ENCODE measurements around the gene ATL2.

ATL2 gene

GRCh38 chr2:38336621-38337020 lies 40.5 kb downstream of the ATL2 start:
- Histone ChIP-seq H3K4me3 (ENCODE audit: low read depth, low read length) (no peak overlapping the region), H3K27ac (ENCODE audit: extremely low read depth, low read depth, low read length) (no peak overlapping the region), H3K36me3 (ENCODE audit: control insufficient read depth in 2 of 2, insufficient read depth in 1 of 2, low read length in 2 of 2) (peaks cover 43 to 49% of the 10 kb centered on the region in 2 experiments), H3K9me3 (ENCODE audit: control insufficient read depth, insufficient read depth, low read depth, low read length) (no peaks in the 10 kb centered on the region; the same call in 1 of the 2 replicates), H3K4me1 (ENCODE audit: control insufficient read depth, insufficient read depth, low read length) (no peaks in the 10 kb centered on the region)
- ChIA-PET POLR2A (no interaction called here), CTCF (interaction anchor here (0.6 kb wide), 1 partner anchor 21 kb away, joined by 4 read pairs; no protein-coding TSS in a partner anchor)
- TF ChIP-seq ZNF548 (tag by site-specific recombination; IDR thresholded peaks at IDR 0.05) (no peak), ZBTB1 (tag by site-specific recombination; IDR thresholded peaks at IDR 0.05) (no peak), INSM2 (tag by site-specific recombination; IDR thresholded peaks at IDR 0.05) (no peak), ZNF768 (tag by site-specific recombination; IDR thresholded peaks at IDR 0.05) (no peak), ZNF529 (tag by site-specific recombination; IDR thresholded peaks at IDR 0.05; ENCODE audit: insufficient replicate concordance) (no peak)
- TF ChIP-seq, protein P1, sequence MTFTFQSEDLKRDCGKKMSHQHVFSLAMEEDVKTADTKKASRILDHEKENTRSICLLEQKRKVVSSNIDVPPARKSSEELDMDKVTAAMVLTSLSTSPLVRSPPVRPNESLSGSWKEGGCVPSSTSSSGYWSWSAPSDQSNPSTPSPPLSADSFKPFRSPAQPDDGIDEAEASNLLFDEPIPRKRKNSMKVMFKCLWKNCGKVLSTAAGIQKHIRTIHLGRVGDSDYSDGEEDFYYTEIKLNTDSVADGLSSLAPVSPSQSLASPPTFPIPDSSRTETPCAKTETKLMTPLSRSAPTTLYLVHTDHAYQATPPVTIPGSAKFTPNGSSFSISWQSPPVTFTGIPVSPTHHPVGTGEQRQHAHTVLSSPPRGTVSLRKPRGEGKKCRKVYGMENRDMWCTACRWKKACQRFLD (tag by site-specific recombination; IDR thresholded peaks at IDR 0.05) = no peak
- TF ChIP-seq, protein P2, sequence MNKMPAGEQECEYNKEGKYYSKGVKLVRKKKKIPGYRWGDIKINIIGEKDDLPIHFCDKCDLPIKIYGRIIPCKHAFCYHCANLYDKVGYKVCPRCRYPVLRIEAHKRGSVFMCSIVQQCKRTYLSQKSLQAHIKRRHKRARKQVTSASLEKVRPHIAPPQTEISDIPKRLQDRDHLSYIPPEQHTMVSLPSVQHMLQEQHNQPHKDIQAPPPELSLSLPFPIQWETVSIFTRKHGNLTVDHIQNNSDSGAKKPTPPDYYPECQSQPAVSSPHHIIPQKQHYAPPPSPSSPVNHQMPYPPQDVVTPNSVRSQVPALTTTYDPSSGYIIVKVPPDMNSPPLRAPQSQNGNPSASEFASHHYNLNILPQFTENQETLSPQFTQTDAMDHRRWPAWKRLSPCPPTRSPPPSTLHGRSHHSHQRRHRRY (tag by site-specific recombination; IDR thresholded peaks at IDR 0.05) = no peak

DNA sequence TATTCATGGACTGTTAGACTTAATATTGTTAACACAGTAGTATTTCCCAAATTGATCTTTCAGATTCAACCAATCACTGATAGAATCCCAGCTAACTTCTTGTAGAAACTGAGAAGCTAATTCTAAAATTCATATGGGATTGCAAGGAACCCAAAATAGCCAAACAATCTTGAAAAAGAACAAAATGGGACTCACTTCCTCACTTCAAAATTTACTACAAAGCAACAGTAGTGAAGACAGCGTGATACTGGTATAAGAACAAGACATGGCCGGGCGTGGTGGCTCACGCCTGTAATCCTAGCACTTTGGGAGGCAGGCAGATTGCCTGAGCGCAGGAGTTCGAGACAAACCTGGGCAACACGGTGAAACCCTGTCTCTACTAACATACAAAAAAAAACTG lies 46.3 kb downstream of the ATL2 start:
- CTCF ChIA-PET = interaction anchor here (1.4 kb wide), 1 partner anchor 15 kb away, joined by 6 read pairs; no protein-coding TSS in a partner anchor
- H3K36me3 ChIP-seq (ENCODE audit: control insufficient read depth in 2 of 2, insufficient read depth in 1 of 2, low read length in 2 of 2) = peaks cover 10 to 21% of the 10 kb centered on the region in 2 experiments
- TF ChIP-seq, protein P3, sequence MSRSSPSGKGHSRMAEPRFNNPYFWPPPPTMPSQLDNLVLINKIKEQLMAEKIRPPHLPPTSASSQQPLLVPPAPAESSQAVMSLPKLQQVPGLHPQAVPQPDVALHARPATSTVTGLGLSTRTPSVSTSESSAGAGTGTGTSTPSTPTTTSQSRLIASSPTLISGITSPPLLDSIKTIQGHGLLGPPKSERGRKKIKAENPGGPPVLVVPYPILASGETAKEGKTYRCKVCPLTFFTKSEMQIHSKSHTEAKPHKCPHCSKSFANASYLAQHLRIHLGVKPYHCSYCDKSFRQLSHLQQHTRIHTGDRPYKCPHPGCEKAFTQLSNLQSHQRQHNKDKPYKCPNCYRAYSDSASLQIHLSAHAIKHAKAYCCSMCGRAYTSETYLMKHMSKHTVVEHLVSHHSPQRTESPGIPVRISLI (tag by site-specific recombination; IDR thresholded peaks at IDR 0.05) = no peak
- TF ChIP-seq PRDM1 (tag by site-specific recombination; IDR thresholded peaks at IDR 0.05) (no peak), ZBTB20 (tag by site-specific recombination; IDR thresholded peaks at IDR 0.05) (no peak)
- TF ChIP-seq, protein P4, sequence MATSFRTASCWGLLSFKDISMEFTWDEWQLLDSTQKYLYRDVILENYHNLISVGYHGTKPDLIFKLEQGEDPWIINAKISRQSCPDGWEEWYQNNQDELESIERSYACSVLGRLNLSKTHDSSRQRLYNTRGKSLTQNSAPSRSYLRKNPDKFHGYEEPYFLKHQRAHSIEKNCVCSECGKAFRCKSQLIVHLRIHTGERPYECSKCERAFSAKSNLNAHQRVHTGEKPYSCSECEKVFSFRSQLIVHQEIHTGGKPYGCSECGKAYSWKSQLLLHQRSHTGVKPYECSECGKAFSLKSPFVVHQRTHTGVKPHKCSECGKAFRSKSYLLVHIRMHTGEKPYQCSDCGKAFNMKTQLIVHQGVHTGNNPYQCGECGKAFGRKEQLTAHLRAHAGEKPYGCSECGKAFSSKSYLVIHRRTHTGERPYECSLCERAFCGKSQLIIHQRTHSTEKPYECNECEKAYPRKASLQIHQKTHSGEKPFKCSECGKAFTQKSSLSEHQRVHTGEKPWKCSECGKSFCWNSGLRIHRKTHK (tag by site-specific recombination; IDR thresholded peaks at IDR 0.05) = no peak
- H3K4me1 ChIP-seq (ENCODE audit: control insufficient read depth, insufficient read depth, low read length) = 0 out of 2 replicates have a peak, but pooled peaks cover 5% of the 10 kb centered on the region
- H3K4me3 ChIP-seq (ENCODE audit: low read depth, low read length) = no peak overlapping the region
- POLR2A ChIA-PET = no interaction called here
- no peaks in the 10 kb centered on the region for H3K9me3 ChIP-seq (ENCODE audit: control insufficient read depth, insufficient read depth, low read depth, low read length)
- H3K27ac ChIP-seq (ENCODE audit: extremely low read depth, low read depth, low read length) = no peak overlapping the region

- TF ChIP-seq, protein P5, sequence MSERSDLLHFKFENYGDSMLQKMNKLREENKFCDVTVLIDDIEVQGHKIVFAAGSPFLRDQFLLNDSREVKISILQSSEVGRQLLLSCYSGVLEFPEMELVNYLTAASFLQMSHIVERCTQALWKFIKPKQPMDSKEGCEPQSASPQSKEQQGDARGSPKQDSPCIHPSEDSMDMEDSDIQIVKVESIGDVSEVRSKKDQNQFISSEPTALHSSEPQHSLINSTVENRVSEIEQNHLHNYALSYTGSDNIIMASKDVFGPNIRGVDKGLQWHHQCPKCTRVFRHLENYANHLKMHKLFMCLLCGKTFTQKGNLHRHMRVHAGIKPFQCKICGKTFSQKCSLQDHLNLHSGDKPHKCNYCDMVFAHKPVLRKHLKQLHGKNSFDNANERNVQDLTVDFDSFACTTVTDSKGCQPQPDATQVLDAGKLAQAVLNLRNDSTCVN (tag by site-specific recombination; optimal IDR thresholded peaks at IDR 0.05) = no peak
- TF ChIP-seq ZNF132 (tag by site-specific recombination; IDR thresholded peaks at IDR 0.05; ENCODE audit: borderline replicate concordance) (no peak), ZNF791 (tag by site-specific recombination; IDR thresholded peaks at IDR 0.05) (no peak), ZNF274 (IDR thresholded peaks at IDR 0.05; ENCODE audit: low read length) (no peak), ZNF274 (tag by site-specific recombination; IDR thresholded peaks at IDR 0.05; ENCODE audit: borderline replicate concordance) (no peak)
- CTCF ChIA-PET = interaction anchor here (1.3 to 4.4 kb wide), 3 partner anchors 11 to 181 kb away, joined by 4 to 21 read pairs (median 4); no protein-coding TSS in a partner anchor
- POLR2A ChIA-PET = no interaction called here
Measured at GRCh38 chr2:38327580-38327979, 49.5 kb downstream of the ATL2 start.

More at GRCh38 chr2:38327580-38327979, 49.5 kb downstream of the ATL2 start:
- Histone ChIP-seq H3K4me3 (ENCODE audit: low read depth, low read length) (no peak overlapping the region), H3K36me3 (ENCODE audit: control insufficient read depth in 2 of 2, insufficient read depth in 1 of 2, low read length in 2 of 2) (peaks cover 7% of the 10 kb centered on the region in 2 experiments), H3K27ac (ENCODE audit: extremely low read depth, low read depth, low read length) (no peak overlapping the region), H3K9me3 (ENCODE audit: control insufficient read depth, insufficient read depth, low read depth, low read length) (no peaks in the 10 kb centered on the region), H3K4me1 (ENCODE audit: control insufficient read depth, insufficient read depth, low read length) (peaks cover 19% of the 10 kb centered on the region)

Measured in HEK293 (cell line).